Lung (tissue), 12 donors: ENCODE measurements around the gene SLC18A2. TPM values are rescaled to one million over a fixed set of nuclear protein-coding genes. Genes with fewer than 3 reads are reported as not detected.

Experiments used
- ATAC-seq: fragments of 200-7000 bp; cut with Tn5 transposase; one replicate; pipeline ENCODE4 v1.9.1; 2020; ENCODE audit warnings: moderate number of reproducible peaks; ENCODE audit not compliant: insufficient read depth, low FRiP score
- DNase-seq, 3 donors: peaks; one replicate each; pipeline ENCODE4 v3.0.0-alpha.2; 2013 to 2017
- H3K27ac ChIP-seq, 2 donors: one replicate each; pipeline ENCODE4 v1.5.1; 2013; ENCODE audit warnings: mild to moderate bottlenecking in 2 of 2, moderate library complexity in 2 of 2, control low read depth in 1 of 2, inconsistent platforms in 1 of 2, low read depth in 1 of 2, low read length in 1 of 2
- H3K27me3 ChIP-seq, 3 donors: one replicate each; pipeline ENCODE4 v1.5.1; 2013; ENCODE audit warnings: low read length in 2 of 3; ENCODE audit not compliant: control insufficient read depth in 3 of 3, insufficient read depth in 3 of 3
- H3K36me3 ChIP-seq, 4 donors: one replicate each; pipeline ENCODE4 v1.5.1; 2013; ENCODE audit warnings: low read length in 4 of 4, mild to moderate bottlenecking in 1 of 4, moderate library complexity in 1 of 4; ENCODE audit not compliant: control insufficient read depth in 4 of 4, insufficient read depth in 4 of 4
- H3K4me1 ChIP-seq, 5 donors: one replicate each; pipeline ENCODE4 v1.5.1; 2013; ENCODE audit warnings: low read length in 5 of 5, mild to moderate bottlenecking in 2 of 5, moderate library complexity in 1 of 5; ENCODE audit not compliant: control insufficient read depth in 5 of 5, insufficient read depth in 5 of 5
- H3K4me3 ChIP-seq: one replicate; pipeline ENCODE4 v1.5.1; 2013; ENCODE audit warnings: mild to moderate bottlenecking, control low read depth, moderate library complexity
- H3K9ac ChIP-seq, 2 donors: one replicate each; pipeline ENCODE4 v1.5.1; 2013; ENCODE audit warnings: low read length in 2 of 2, control low read depth in 1 of 2; ENCODE audit not compliant: insufficient read depth in 1 of 2
- H3K9me3 ChIP-seq, 4 donors: one replicate each; pipeline ENCODE4 v1.5.1; 2013; ENCODE audit warnings: low read length in 3 of 4, mild to moderate bottlenecking in 1 of 4, moderate library complexity in 1 of 4; ENCODE audit not compliant: control insufficient read depth in 4 of 4, insufficient read depth in 3 of 4
- WGBS, 2 donors: extraction: QIAGEN DNeasy Blood & Tissue Kit; methylation state at CpG; one replicate each; pipeline ENCODE4 v1.1.7; 2013; 5-methylcytosine and 5-hydroxymethylcytosine counted together
- polyA plus RNA-seq, 2 donors: library from polyadenylated mRNA; stranded (reverse); fragments of 200-250 nt; gene quantifications; one replicate each; pipeline ENCODE4 v1.2.1, GENCODE V29; 2013
- total RNA-seq, 2 donors: library from RNA; depleted of rRNA in 1 of 2; stranded (reverse); fragments of >200 nt in 1 of 2; gene quantifications; one replicate each; pipeline ENCODE4 v1.2.1, GENCODE V29; 2014 to 2021
- TF ChIP-seq, protein P1 (sequence below): IDR thresholded peaks from 2 replicates; pipeline ENCODE4 v1.5.1; 2012; ENCODE audit warnings: mild to moderate bottlenecking; ENCODE audit errors: control extremely low read depth, extremely low read depth
- donor health status: control.
- donor health status: control.
- donor health status: Bipolar disorder and iron deficiency.
- donor health status: healthy.
- donor health status: DM: yes; HTN: yes; CAD: no.

The SLC18A2 gene
- total and polyA plus RNA-seq, 4 donors: 0.21 to 3.7 (median 0.65) TPM

DNA sequence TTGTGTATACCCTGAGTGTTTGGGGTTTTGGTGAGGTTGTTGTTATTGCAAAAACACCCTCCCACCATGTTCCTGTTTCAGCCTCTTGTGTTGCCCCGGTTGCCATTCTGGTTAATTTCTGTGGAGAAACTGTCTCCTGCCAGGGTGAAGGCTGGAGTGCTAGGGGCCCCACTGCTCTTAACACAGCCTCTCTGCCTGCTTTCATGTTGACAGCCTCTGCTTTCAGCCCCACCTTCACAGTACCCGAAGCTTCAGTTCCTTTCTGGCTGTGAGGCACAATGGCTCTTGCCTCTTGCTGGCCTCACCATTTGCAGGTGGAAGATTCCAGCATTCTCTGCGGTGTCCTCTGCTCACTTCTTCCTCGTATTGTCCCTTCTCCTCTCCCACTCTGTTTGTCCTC, 19.2 kb downstream of the SLC18A2 start:
- DNase-seq (no peak), ATAC-seq (no peak)
- TF ChIP-seq, protein P1, sequence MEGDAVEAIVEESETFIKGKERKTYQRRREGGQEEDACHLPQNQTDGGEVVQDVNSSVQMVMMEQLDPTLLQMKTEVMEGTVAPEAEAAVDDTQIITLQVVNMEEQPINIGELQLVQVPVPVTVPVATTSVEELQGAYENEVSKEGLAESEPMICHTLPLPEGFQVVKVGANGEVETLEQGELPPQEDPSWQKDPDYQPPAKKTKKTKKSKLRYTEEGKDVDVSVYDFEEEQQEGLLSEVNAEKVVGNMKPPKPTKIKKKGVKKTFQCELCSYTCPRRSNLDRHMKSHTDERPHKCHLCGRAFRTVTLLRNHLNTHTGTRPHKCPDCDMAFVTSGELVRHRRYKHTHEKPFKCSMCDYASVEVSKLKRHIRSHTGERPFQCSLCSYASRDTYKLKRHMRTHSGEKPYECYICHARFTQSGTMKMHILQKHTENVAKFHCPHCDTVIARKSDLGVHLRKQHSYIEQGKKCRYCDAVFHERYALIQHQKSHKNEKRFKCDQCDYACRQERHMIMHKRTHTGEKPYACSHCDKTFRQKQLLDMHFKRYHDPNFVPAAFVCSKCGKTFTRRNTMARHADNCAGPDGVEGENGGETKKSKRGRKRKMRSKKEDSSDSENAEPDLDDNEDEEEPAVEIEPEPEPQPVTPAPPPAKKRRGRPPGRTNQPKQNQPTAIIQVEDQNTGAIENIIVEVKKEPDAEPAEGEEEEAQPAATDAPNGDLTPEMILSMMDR: no peak
- 30 to 43% methylated on average over 4 of the region's 4 CpGs for WGBS, 2 donors
- Histone ChIP-seq H3K9ac (no peak overlapping the region), H3K4me3 (no peak overlapping the region), H3K36me3 (no peaks in the 10 kb centered on the region), H3K9me3 (no peaks in the 10 kb centered on the region), H3K4me1 (peaks cover 0 to 4% (median 0%) of the 10 kb centered on the region in 5 donors), H3K27ac (no peak overlapping the region), H3K27me3 (peaks cover 0 to 4% (median 0%) of the 10 kb centered on the region in 3 donors)

DNA sequence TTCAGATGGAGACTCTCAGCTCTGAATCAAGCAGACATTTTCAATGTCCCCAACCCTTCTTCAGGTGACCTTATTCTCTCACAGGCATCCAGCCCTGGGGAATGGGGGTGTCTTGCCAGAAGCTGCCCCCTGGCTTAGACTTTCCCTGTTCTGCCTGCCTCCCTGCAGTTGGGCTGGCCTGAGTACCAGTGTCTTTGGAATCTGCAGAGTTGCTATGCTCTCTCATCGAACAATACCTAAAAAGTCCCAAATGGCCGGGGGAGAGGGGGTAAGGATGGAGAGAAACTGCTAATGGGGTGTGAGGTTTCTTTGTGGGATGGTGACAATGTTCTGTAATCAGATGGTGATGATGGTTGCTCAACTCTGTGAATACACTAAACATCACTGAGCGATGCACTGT, 20.6 kb downstream of the SLC18A2 start:
- peaks cover 0 to 4% (median 0%) of the 10 kb centered on the region in 3 donors for H3K27me3 ChIP-seq
- DNase-seq (no peak), ATAC-seq (no peak)
- H3K4me1 ChIP-seq: peaks cover 0 to 4% (median 0%) of the 10 kb centered on the region in 5 donors
- H3K36me3 ChIP-seq: no peaks in the 10 kb centered on the region
- H3K9me3 ChIP-seq: no peaks in the 10 kb centered on the region
- H3K4me3 ChIP-seq: no peak overlapping the region
- H3K9ac ChIP-seq: no peak overlapping the region
- WGBS, 2 donors: 77 to 87% methylated on average over 3 of the region's 3 CpGs
- TF ChIP-seq, protein P1: no peak
- no peak overlapping the region for H3K27ac ChIP-seq

DNA sequence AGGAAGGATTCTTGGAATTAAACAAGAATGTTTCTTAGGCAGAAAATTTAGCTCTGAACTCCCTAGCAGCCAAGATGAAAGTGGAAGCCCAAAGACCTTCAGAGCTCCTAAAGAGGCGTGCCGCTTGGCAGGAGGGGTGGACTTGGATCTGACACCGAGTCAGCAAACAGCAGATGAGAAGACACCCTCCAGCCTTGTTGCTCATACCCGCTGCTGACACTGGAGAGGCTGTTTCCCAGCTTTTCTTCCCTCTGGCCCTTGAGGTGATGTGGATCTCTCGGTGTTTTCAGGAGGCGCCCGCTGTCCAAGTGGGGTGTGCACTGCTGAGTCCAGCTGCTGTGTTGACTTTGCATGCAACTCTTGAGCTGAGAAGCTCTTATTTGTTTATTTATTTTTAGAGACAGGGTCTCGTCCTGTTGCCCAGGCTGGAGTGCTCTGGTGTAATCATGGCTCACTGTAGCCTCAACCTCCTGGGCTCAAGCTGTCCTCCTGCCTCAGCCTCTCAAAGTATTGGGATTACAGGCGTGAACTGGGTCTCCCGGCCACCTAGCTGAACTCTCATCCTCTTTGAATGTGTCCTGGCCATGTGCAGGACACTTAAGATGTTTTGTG, 21.5 kb downstream of the SLC18A2 start:
- no peak overlapping the region for H3K27ac ChIP-seq
- 80 to 88% methylated on average over 10 of the region's 10 CpGs for WGBS, 2 donors
- no peaks in the 10 kb centered on the region for H3K36me3 ChIP-seq
- DNase-seq (no peak), ATAC-seq (no peak)
- no peaks in the 10 kb centered on the region for H3K9me3 ChIP-seq
- H3K4me3 ChIP-seq: no peak overlapping the region
- TF ChIP-seq, protein P1: no peak
- no peak overlapping the region for H3K9ac ChIP-seq
- no peaks in the 10 kb centered on the region for H3K27me3 ChIP-seq
- peaks cover 0 to 4% (median 0%) of the 10 kb centered on the region in 5 donors for H3K4me1 ChIP-seq

DNA sequence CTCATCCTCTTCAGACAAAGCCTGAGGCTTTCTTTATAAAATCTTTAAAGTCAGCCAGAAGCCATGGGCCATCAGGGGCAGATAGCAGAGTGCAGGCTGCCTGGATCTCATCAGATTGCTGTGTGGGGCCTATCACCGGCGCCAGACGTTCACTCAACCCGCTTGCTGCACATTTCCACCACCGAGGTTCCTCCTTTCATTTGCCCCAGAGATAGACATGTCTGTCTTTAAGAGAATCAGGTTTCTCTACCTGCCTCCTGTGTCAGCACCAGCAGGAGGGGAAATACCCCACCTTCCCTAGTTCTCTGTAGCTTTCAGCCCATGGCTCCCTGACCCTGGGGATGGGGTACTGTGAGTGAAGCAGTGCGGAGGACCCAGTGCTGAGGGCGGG, 22.0 kb downstream of the SLC18A2 start:
- Histone ChIP-seq H3K27me3 (no peaks in the 10 kb centered on the region), H3K9ac (no peak overlapping the region), H3K36me3 (no peaks in the 10 kb centered on the region), H3K9me3 (no peaks in the 10 kb centered on the region), H3K27ac (no peak overlapping the region), H3K4me1 (peaks cover 0 to 4% (median 0%) of the 10 kb centered on the region in 5 donors), H3K4me3 (no peak overlapping the region)
- no peak for ATAC-seq
- TF ChIP-seq, protein P1: no peak
- no peak for DNase-seq
- 78 to 90% methylated on average over 7 of the region's 7 CpGs for WGBS, 2 donors
